HG03571 (cell line): ENCODE data around the gene SMPDL3B.

Experiments
- ATAC-seq: cut with Tn5 transposase; IDR thresholded peaks from one replicate; pipeline ENCODE4 v1.9.1; 2021; ENCODE audit not compliant: unreplicated experiment

Gene SMPDL3B

GRCh38 chr1:27934818-27935549, at the start of gene SMPDL3B:
SMPDL3B (plus strand) TSS chr1:27935000; CDS start chr1:27935184, 184 bp downstream.
- no peak for ATAC-seq

- ATAC-seq: no peak
These were observed 49.7 kb upstream of the SMPDL3B start for GRCh38 chr1:27885114-27885528.

GRCh38 chr1:27885621-27886352, 49.0 kb upstream of the SMPDL3B start:
- no peak for ATAC-seq

GRCh38 chr1:27886353-27886679, 48.5 kb upstream of the SMPDL3B start:
- no peak for ATAC-seq

GRCh38 chr1:27886744-27887143, 48.1 kb upstream of the SMPDL3B start:
- no peak for ATAC-seq

GRCh38 chr1:27887215-27888021, 47.4 kb upstream of the SMPDL3B start:
- ATAC-seq: no peak

GRCh38 chr1:27889506-27889905, 45.3 kb upstream of the SMPDL3B start:
- ATAC-seq: no peak

- no peak for ATAC-seq
These were observed 43.5 kb upstream of the SMPDL3B start for GRCh38 chr1:27891196-27891889.

- ATAC-seq: no peak
These were observed 40.3 kb upstream of the SMPDL3B start for GRCh38 chr1:27894521-27894920.

GRCh38 chr1:27906759-27907158, 28.0 kb upstream of the SMPDL3B start:
- no peak for ATAC-seq

GRCh38 chr1:27912429-27912828, 22.4 kb upstream of the SMPDL3B start:
- ATAC-seq: no peak

- ATAC-seq: no peak
These were observed 19.7 kb upstream of the SMPDL3B start for GRCh38 chr1:27915082-27915575.

- no peak for ATAC-seq
These were observed 12.5 kb upstream of the SMPDL3B start for GRCh38 chr1:27922272-27922671.

GRCh38 chr1:27928216-27928954, 6.4 kb upstream of the SMPDL3B start:
- ATAC-seq: no peak

- no peak for ATAC-seq
These were observed 3.6 kb upstream of the SMPDL3B start for GRCh38 chr1:27931184-27931583.

- ATAC-seq: no peak
These were observed 3.0 kb upstream of the SMPDL3B start for GRCh38 chr1:27931759-27932158.

- ATAC-seq: no peak
These were observed 921 bp downstream of the SMPDL3B start for GRCh38 chr1:27935721-27936120.

GRCh38 chr1:27936370-27936769, 1.6 kb downstream of the SMPDL3B start:
- no peak for ATAC-seq

- ATAC-seq: no peak
These were observed 2.7 kb downstream of the SMPDL3B start for GRCh38 chr1:27937524-27937836.

- ATAC-seq: no peak
These were observed 3.7 kb downstream of the SMPDL3B start for GRCh38 chr1:27938488-27938887.
